Measurements from ENCODE around the gene TSC22D2.

GRCh38 chr3:150411106-150411460 is 3.0 kb downstream of the TSC22D2 start:
- no peak for TF ChIP-seq POLR2A (IDR thresholded peaks at IDR 0.05)
- no peak for TF ChIP-seq CTCF (IDR thresholded peaks at IDR 0.05)

All from sigmoid colon (tissue), 3 donors.